Activated T-helper 2 cell treated with anti-CD3 and anti-CD28 coated beads, Interferon-gamma antibody, Interleukin-2, Interleukin-4, amounts not matched to agents 10 μg/mL and 5 μg/mL and 100 μg/mL, durations not matched to agents 14 hours and 24 hours and 36 hours (primary cell): ENCODE results near the gene JMY. TPM values are rescaled to one million over a fixed set of nuclear protein-coding genes. Genes with fewer than 3 reads are reported as not detected.

Experiments
- DNase-seq: peaks from one replicate; pipeline ENCODE4 v3.0.0; 2021; ENCODE audit warnings: low spot score
- H3K27ac Mint-ChIP-seq: one replicate; pipeline ENCODE4 v1.8.0; 2021; ENCODE audit warnings: mixed read lengths
- H3K27me3 Mint-ChIP-seq: one replicate; pipeline ENCODE4 v1.8.0; 2021; ENCODE audit warnings: low read depth, mixed read lengths
- H3K36me3 Mint-ChIP-seq: one replicate; pipeline ENCODE4 v1.8.0; 2021; ENCODE audit warnings: low read depth, mixed read lengths
- H3K4me1 Mint-ChIP-seq: one replicate; pipeline ENCODE4 v1.8.0; 2021; ENCODE audit warnings: low read depth, mixed read lengths
- H3K4me3 Mint-ChIP-seq: one replicate; pipeline ENCODE4 v1.8.0; 2021; ENCODE audit warnings: low read depth, mild to moderate bottlenecking, moderate library complexity, mixed read lengths
- H3K9me3 Mint-ChIP-seq: one replicate; pipeline ENCODE4 v1.8.0; 2021; ENCODE audit warnings: mixed read lengths
- intact Hi-C: fragments of 100-400 bp; cut with micrococcal nuclease; formaldehyde crosslinking; loops from one replicate; pipeline ENCODE4 v1.15.1; 2023
- total RNA-seq: library from RNA; stranded (reverse); gene quantifications from 2 replicates; pipeline ENCODE4 v1.2.3, GENCODE V29; 2022

JMY gene
- total RNA-seq, 1 donor from 2014 or later: 5.8 TPM

DNA sequence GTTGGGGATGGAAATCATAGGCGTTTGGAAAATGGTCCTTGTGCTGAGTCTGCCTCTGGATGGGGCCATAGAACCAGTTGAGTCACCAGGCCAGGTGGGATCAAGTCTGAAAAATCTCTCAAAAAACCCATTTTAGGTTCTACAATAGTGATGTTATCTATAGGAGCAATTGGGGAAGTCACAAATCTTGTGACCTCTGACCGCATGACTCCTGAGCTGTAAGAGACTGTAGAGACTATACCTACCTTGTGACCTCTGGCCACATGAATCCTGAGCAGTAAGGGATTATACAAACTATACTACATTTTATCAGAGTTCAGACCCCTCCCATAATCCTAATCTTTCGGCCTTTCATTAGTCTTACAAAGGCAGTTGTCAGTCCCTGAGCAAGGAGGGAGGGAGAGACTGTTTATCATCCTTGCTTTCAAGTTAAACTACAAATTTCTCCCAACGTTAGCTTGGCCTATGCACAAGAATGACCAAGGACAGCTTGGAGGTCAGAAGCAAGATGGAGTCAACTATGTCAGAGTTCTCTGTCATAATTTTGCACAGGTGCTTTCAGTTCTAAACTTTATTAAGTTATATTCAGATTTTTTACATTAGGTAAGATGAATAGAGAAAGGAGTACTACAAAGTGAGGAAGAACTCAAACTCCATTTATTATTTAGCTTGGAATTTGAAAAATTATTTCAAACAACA, 11.5 kb upstream of the JMY start:
- intact Hi-C loops: no loop called here
- no peak overlapping the region for H3K4me3 Mint-ChIP-seq
- H3K9me3 Mint-ChIP-seq: no peaks in the 10 kb centered on the region
- H3K4me1 Mint-ChIP-seq: peaks cover under 1% of the 10 kb centered on the region
- no peaks in the 10 kb centered on the region for H3K36me3 Mint-ChIP-seq
- no peak for DNase-seq
- no peak overlapping the region for H3K27ac Mint-ChIP-seq
- H3K27me3 Mint-ChIP-seq: no peaks in the 10 kb centered on the region

DNA sequence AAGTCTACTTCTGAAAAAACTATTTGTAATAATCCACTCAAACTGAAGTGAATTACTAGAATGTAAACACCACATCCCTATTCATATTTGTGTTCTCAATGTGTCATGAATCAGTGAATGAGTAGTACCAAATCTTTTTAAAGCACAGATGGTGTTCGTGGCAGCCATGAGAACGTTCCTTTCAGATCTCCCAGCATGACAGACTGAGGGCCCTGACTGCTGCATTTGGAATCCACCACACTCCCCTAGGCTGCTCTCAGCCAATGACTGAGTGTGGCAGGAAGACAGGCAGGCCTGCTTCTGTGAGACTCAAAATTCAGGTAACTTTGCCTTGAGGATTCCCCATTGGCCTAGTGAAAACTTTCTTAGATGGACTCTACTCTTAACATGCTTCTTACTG, 10.9 kb upstream of the JMY start:
- no peaks in the 10 kb centered on the region for H3K36me3 Mint-ChIP-seq
- H3K4me3 Mint-ChIP-seq: no peak overlapping the region

DNA sequence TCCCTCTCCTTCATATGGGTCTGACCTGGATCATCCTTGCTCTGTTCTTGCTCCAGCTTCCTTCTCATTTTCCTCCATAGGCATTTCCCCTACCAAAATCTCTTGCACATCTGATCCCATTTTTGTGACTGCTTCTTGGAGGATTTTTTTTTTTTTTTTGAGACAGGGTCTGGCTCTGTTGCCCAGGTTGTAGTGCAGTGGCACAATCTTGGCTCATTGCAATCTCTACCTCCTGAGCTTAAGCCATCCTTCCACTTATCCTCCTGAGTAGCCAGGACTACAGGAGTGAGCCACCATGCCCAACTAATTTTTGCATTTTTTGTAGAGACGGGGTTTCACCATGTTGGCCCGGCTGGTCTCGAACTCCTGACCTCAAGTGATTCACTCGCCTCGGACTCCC, 10.5 kb upstream of the JMY start:
- peaks cover 2% of the 10 kb centered on the region for H3K4me1 Mint-ChIP-seq
- no peaks in the 10 kb centered on the region for H3K9me3 Mint-ChIP-seq
- H3K36me3 Mint-ChIP-seq: no peaks in the 10 kb centered on the region
- intact Hi-C loops: no loop called here
- no peak overlapping the region for H3K27ac Mint-ChIP-seq
- no peak for DNase-seq
- no peak overlapping the region for H3K4me3 Mint-ChIP-seq
- H3K27me3 Mint-ChIP-seq: no peaks in the 10 kb centered on the region

More for the DNA sequence above, 10.9 kb upstream of the JMY start:
- H3K4me1 Mint-ChIP-seq: peaks cover 2% of the 10 kb centered on the region
- intact Hi-C loops: no loop called here
- H3K27me3 Mint-ChIP-seq: no peaks in the 10 kb centered on the region
- no peak for DNase-seq
- no peak overlapping the region for H3K27ac Mint-ChIP-seq
- no peaks in the 10 kb centered on the region for H3K9me3 Mint-ChIP-seq

DNA sequence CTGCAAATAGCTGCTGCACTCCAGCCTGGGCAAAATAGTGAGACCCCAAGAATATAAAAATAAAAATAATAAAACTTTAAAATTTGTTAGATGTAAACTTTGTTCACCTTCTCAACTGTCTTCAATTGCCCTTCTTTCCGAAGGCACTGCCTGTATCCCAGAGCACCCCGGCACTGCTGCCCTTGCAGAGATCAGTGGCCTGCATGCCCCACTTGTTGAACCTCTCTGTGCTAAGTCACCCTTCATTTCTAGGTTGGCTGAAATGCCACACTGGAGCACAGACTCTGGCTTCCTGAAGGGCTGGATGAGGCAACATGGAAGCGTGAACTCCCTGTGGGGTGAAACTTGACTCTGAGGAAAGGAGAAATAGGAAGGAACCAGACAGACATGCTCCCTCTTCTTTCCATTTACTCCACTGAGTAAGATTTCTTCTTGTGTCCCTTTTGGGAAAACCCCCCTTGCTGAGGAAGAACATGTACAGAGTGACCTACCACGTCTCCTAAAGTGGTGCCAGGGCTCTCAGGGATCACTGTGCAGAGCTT, 8.4 kb upstream of the JMY start:
- Mint-ChIP-seq H3K4me1 (peaks cover 2% of the 10 kb centered on the region), H3K27ac (no peak overlapping the region), H3K36me3 (no peaks in the 10 kb centered on the region), H3K4me3 (no peak overlapping the region), H3K9me3 (no peaks in the 10 kb centered on the region), H3K27me3 (no peaks in the 10 kb centered on the region)
- DNase-seq: no peak
- intact Hi-C loops: no loop called here

DNA sequence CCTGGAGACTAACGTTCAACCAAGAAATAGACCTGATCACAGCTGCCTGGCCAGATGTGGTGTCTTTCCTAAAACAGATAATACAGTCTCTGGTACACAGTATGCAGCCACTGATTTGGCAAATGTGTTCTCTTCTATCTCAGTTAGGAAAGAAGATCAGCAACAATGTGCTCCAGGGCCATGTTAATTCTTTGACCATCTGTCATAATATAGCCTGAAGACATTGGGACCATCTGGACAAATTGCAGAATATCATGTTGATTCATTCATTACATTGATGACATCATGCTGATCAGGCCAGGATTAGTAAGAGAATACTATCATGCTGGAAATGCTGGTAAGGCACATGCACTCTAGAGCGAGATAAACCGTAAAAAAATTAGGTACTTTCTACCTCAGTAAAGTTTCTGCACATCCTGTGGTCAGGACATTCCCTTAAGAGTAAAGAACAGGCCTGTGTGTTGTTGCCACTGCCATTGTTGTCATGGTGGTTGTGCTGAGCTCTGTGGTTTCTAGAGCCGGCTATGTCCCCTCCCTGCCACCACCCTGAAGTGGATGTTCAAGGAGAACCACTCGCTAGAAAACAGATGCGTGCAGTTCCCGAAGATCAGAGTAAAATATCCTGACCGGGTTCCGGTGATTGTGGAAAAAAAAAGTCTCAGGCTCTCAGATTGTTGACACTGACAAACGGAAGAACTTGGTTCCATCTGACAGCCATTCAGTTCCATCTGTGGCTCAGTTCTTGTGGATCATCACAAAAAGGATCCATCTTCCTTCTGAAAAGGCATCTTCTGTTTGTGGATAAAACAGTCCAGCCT, 6.4 kb upstream of the JMY start:
- H3K27me3 Mint-ChIP-seq: no peaks in the 10 kb centered on the region
- H3K4me3 Mint-ChIP-seq: no peak overlapping the region
- H3K4me1 Mint-ChIP-seq: peaks cover 2% of the 10 kb centered on the region
- H3K36me3 Mint-ChIP-seq: no peaks in the 10 kb centered on the region
- DNase-seq: no peak
- H3K27ac Mint-ChIP-seq: no peak overlapping the region
- intact Hi-C loops: loop anchor here (10.0 kb wide), 2 partner anchors 765 to 1425 kb away; partner anchors contain the start of genes DHFR, MSH3 and MTX3
- no peaks in the 10 kb centered on the region for H3K9me3 Mint-ChIP-seq

DNA sequence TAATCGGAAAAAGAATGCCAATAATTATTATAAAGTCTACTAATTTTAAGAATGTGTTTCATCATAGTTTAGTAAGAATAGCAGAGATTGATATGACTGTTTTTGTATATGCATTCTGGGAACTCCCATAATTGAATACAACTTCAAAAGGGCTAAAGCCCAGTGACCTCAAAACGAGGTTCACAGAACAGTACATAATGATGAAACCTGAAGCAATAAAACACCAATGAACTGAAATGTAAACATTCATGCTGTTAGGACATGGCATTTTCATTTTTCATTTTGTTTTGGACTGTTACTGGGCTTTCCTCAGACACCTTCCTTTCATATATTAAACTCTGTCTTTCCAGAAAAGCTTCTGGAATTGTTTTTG, 684 bp upstream of the JMY start:
- Mint-ChIP-seq H3K27me3 (no peaks in the 10 kb centered on the region), H3K4me3 (peak overlapping the region; percentile 87), H3K27ac (peak overlapping the region; percentile 92), H3K36me3 (no peaks in the 10 kb centered on the region), H3K9me3 (no peaks in the 10 kb centered on the region), H3K4me1 (peaks cover 19% of the 10 kb centered on the region)
- no peak for DNase-seq
- intact Hi-C loops: loop anchor here (2.0 to 10.0 kb wide), 4 partner anchors 250 to 1420 kb away; partner anchors contain the start of genes ARSB, DHFR, MSH3 and MTX3

DNA sequence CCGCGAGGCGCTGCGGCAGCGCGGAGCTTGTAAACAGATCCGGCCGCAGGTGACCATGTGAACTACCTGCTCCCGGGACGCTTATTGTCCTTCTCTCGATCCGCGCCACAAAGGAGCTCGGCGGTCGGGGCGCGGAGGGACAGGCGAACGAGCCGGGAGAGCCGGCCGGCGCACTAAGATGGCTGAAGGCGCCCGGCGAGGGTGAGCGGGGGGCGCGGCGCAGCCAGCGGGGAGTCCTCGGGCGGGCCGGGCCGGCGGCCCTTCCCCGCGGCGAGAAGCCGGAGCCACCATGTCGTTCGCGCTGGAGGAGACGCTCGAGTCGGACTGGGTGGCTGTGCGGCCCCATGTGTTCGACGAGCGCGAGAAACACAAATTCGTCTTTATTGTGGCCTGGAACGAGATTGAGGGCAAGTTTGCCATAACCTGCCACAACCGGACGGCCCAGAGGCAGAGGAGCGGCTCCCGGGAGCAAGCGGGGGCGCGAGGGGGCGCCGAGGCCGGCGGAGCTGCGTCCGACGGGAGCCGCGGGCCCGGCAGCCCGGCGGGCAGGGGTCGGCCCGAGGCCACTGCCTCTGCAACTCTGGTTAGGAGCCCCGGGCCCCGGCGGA, 535 bp downstream of the JMY start:
- Mint-ChIP-seq H3K9me3 (no peaks in the 10 kb centered on the region), H3K27ac (peak overlapping the region; percentile 60), H3K4me3 (peak overlapping the region; percentile 86), H3K27me3 (no peaks in the 10 kb centered on the region), H3K4me1 (peaks cover 23% of the 10 kb centered on the region), H3K36me3 (peaks cover 3% of the 10 kb centered on the region)
- peak; percentile 32 for DNase-seq
- intact Hi-C loops: loop anchor here (1.0 to 10.0 kb wide), 4 partner anchors 277 to 1418 kb away; partner anchors contain the start of genes DHFR, MSH3, MTX3 and TENT2

DNA sequence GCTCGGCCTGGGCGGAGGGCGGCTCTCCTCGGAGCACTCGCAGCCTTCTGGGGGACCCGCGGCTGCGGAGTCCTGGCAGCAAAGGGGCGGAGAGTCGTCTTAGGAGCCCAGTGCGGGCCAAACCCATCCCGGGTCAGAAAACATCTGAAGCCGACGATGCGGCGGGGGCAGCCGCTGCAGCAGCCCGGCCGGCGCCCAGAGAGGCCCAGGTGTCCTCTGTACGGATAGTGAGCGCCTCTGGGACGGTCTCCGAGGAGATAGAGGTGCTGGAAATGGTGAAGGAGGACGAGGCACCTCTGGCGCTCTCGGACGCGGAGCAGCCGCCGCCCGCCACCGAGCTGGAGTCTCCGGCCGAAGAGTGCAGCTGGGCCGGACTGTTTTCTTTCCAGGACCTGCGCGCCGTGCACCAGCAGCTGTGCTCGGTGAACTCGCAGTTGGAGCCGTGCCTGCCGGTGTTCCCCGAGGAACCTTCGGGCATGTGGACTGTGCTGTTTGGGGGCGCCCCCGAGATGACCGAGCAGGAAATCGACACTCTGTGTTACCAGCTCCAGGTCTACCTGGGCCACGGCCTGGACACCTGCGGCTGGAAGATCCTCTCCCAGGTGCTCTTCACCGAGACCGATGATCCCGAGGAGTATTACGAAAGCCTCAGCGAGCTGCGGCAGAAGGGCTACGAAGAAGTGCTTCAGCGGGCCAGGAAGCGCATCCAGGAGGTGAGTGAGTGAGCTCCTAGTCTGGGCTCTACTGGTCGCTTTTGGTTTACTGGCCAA, 1.2 kb downstream of the JMY start:
- H3K27ac Mint-ChIP-seq: peak overlapping the region; percentile 75
- peak overlapping the region; percentile 86 for H3K4me3 Mint-ChIP-seq

DNA sequence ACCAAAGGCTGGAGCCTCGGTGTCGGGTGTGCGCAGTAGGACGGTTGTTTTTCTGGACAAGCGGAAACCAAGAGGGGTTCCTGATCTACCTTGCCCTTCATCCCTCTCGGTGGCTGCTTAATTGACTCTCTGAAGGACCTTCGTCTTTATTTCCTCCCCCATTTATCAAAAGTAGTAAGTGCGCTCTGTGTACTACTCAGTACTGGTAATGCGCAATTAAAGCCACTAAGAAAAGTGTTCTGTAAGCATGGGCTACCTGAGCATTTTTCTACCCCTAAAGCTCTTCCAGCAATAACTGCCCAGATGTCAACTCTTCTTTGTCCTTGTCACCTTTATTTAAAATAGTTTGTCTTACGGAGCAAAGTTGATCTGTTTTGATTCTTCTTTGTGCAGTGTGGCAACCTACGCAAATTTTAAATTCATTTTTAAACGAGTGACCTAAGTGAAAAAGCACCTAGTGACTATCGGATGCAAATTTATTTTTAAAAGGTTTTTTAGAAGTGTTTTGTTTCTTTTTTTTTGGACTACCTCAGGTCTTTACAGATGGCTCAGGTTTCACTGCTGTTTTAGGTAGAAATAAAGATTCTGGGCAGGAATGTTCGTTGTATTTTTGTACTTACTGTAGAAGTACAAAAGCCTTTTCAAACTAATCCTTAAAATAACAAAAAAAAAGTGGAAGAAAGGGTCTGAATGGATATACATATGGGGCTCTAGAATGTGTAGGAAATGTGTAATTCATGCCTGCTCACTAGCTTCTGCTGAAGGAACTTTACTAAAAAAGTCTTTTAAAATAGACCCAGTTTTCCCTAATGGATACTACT, 2.0 kb downstream of the JMY start:
- Mint-ChIP-seq H3K27ac (peak overlapping the region; percentile 75), H3K36me3 (peaks cover 3% of the 10 kb centered on the region), H3K27me3 (no peaks in the 10 kb centered on the region), H3K4me1 (peaks cover 28% of the 10 kb centered on the region), H3K4me3 (peak overlapping the region; percentile 86), H3K9me3 (no peaks in the 10 kb centered on the region)
- intact Hi-C loops: loop anchor here (5.0 to 10.0 kb wide), 3 partner anchors 374 to 1417 kb away; partner anchors contain the start of genes DHFR, MSH3, MTX3 and TENT2
- DNase-seq: no peak

More for the DNA sequence above, 1.2 kb downstream of the JMY start:
- H3K9me3 Mint-ChIP-seq: no peaks in the 10 kb centered on the region
- no peaks in the 10 kb centered on the region for H3K27me3 Mint-ChIP-seq
- H3K36me3 Mint-ChIP-seq: peaks cover 3% of the 10 kb centered on the region
- peaks cover 27% of the 10 kb centered on the region for H3K4me1 Mint-ChIP-seq
- intact Hi-C loops: loop anchor here (1.0 to 10.0 kb wide), 4 partner anchors 276 to 1418 kb away; partner anchors contain the start of genes DHFR, MSH3, MTX3 and TENT2
- DNase-seq: peak; percentile 25

DNA sequence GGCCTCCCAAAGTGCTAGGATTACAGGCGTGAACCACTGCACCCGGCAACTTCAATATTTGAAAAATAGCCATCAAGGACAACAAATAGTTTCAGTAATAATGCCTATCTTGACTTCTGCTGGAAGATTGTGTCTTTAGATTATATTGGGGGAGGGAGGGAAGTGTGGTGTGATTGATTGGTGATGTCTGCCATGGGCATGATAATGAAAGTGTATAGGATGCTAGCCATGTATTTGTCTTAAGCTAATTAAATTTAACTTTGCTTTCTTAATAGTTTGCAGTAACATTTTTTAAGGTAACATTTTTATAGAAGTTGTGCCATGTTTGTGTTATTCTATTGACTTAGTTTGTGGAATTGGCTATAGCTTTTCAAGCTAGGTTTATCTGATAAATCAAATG, 4.6 kb downstream of the JMY start:
- intact Hi-C loops: no loop called here
- no peak overlapping the region for H3K4me3 Mint-ChIP-seq
- H3K4me1 Mint-ChIP-seq: peaks cover 30% of the 10 kb centered on the region
- peaks cover 3% of the 10 kb centered on the region for H3K36me3 Mint-ChIP-seq
- no peak for DNase-seq
- no peaks in the 10 kb centered on the region for H3K27me3 Mint-ChIP-seq
- no peaks in the 10 kb centered on the region for H3K9me3 Mint-ChIP-seq
- H3K27ac Mint-ChIP-seq: no peak overlapping the region

DNA sequence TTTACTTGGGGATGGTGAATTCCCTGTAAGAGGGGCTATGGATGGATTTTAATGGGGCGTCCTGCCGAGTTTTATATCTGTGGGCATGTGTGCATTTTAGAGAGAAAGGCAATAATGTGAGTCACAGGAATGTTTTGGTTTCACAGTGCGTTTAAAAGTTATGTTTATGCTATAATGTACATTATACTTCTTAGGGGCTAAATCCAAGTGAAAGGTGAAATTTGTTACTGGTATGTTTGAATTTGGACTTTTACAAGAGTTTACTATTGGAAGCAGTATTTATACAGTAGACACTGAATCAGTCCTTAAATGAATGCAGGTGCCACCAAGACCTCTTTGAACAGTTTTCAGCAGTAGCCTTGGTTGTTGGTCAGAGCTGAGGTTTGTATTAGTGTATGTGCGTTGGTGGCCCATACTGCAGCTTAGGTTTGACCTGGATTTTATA, 5.6 kb downstream of the JMY start:
- intact Hi-C loops: no loop called here
- DNase-seq: no peak

More for the DNA sequence above, 5.6 kb downstream of the JMY start:
- H3K4me1 Mint-ChIP-seq: peaks cover 28% of the 10 kb centered on the region
- no peak overlapping the region for H3K4me3 Mint-ChIP-seq
- H3K9me3 Mint-ChIP-seq: no peaks in the 10 kb centered on the region
- peaks cover 3% of the 10 kb centered on the region for H3K36me3 Mint-ChIP-seq
- no peak overlapping the region for H3K27ac Mint-ChIP-seq
- no peaks in the 10 kb centered on the region for H3K27me3 Mint-ChIP-seq
